ENCODE measurements around the gene TOP3B. TPM values are rescaled to one million over a fixed set of nuclear protein-coding genes. Genes with fewer than 3 reads are reported as not detected.

The TOP3B gene
- total and polyA plus RNA-seq, 9 of the 15 experiments (the other 6 are each of a cell fraction or from before 2014, with no cell fraction given), result 3.0 to 188 (median 112) TPM

GRCh38 chr22:22009661-22010060, 27.1 kb upstream of the TOP3B start:
- Histone ChIP-seq H3K4me2 (ENCODE audit: insufficient read depth, low read length) (no peak overlapping the region), H3K79me2 (ENCODE audit: control insufficient read depth, insufficient read depth, low read length) (no peaks in the 10 kb centered on the region), H3K27me3 (ENCODE audit: control insufficient read depth in 2 of 2, insufficient read depth in 2 of 2, low read length in 2 of 2) (peaks cover 33 to 57% of the 10 kb centered on the region in 2 experiments), H2AFZ (ENCODE audit: low read depth, low read length) (no peak overlapping the region), H3K9me1 (ENCODE audit: control insufficient read depth, insufficient read depth, low read length) (no peaks in the 10 kb centered on the region), H3K4me3 (no peak overlapping the region), H3K27ac (ENCODE audit: extremely low read depth, low read depth, low read length) (no peak overlapping the region), H3K4me1 (replicated peaks in 1 of 2; ENCODE audit: control insufficient read depth in 2 of 2, insufficient read depth in 2 of 2, low read length in 2 of 2) (no peaks in the 10 kb centered on the region), H3K9ac (ENCODE audit: insufficient read depth in 1 of 2, low read depth in 2 of 2, low read length in 2 of 2) (no peak overlapping the region), H3K36me3 (ENCODE audit: control insufficient read depth, insufficient read depth, low read length) (no peaks in the 10 kb centered on the region), H3K9me3 (replicated peaks; ENCODE audit: control insufficient read depth, insufficient read depth, low read depth, low read length) (0 out of 2 replicates have a peak, but pooled peaks cover 6% of the 10 kb centered on the region), H4K20me1 (replicated peaks; ENCODE audit: control insufficient read depth, insufficient read depth, low read length) (no peaks in the 10 kb centered on the region)
- BruUV-seq (replicated peaks), result no TSS peak
- WGBS (ENCODE audit: insufficient coverage, low coverage, missing lambda C conversion rate), result 3% methylated on average over 3 of the region's 3 CpGs
- CTCF ChIA-PET (ENCODE audit: low intra/inter-chr PET ratio), result interaction anchor here (0.6 kb wide), 1 partner anchor 498 kb away, joined by 3 read pairs; no protein-coding TSS in a partner anchor
- POLR2A ChIA-PET, result interaction anchor here (0.6 to 10.2 kb wide), 11 partner anchors 10 to 848 kb away, joined by 3 to 123 read pairs (median 5); partner anchors contain the start of gene TOP3B
- in situ Hi-C loops (cut with MboI) (no loop called here), intact Hi-C loops (cut with micrococcal nuclease) (no loop called here)
- FAIRE-seq (no peak), DNase-seq (ENCODE audit: extremely low read depth in 1 of 4, low spot score in 3 of 4) (no peak), ATAC-seq (peak; percentile 4; the same call in 2 of the 3 replicates)
- TF ChIP-seq GATAD2B (IDR thresholded peaks at IDR 0.05; ENCODE audit: borderline replicate concordance) (no peak), TEAD1 (CRISPR knock-in tag; IDR thresholded peaks at IDR 0.05) (no peak), CCNT2 (IDR thresholded peaks at IDR 0.05; ENCODE audit: borderline replicate concordance, extremely low read depth, insufficient read length, low read depth, low read length) (no peak), POLR2AphosphoS5 (IDR thresholded peaks at IDR 0.05; ENCODE audit: control insufficient read depth, insufficient read depth, low read depth, low read length) (no peak), BCOR (IDR thresholded peaks at IDR 0.05) (no peak), ZNF830 (CRISPR knock-in tag; IDR thresholded peaks at IDR 0.05) (no peak), ZHX1 (conservative IDR thresholded peaks at IDR 0.05; ENCODE audit: low read length) (no peak), ZNF696 (CRISPR knock-in tag; conservative IDR thresholded peaks at IDR 0.05) (no peak), PHTF2 (CRISPR knock-in tag; IDR thresholded peaks at IDR 0.05) (no peak), FOXK1 (CRISPR knock-in tag; IDR thresholded peaks at IDR 0.05; ENCODE audit: borderline replicate concordance) (no peak), MBD2 (IDR thresholded peaks at IDR 0.05; ENCODE audit: borderline replicate concordance, low read depth) (0 out of 2 replicates have a peak, but pooled peaks have one; percentile 28), ZNF79 (CRISPR knock-in tag; IDR thresholded peaks at IDR 0.05; ENCODE audit: low read depth) (no peak), HES1 (IDR thresholded peaks at IDR 0.05; ENCODE audit: low read depth) (no peak), TCF15 (CRISPR knock-in tag; IDR thresholded peaks at IDR 0.05) (no peak), IRF2 (CRISPR knock-in tag; IDR thresholded peaks at IDR 0.05) (no peak), HDAC2 (IDR thresholded peaks at IDR 0.05) (no peak), HBP1 (CRISPR knock-in tag; IDR thresholded peaks at IDR 0.05) (no peak), HDAC3 (IDR thresholded peaks at IDR 0.05; ENCODE audit: borderline replicate concordance, partially characterized antibody) (no peak), CEBPB (tag; IDR thresholded peaks at IDR 0.05) (no peak)
